GM13976 (cell line): ENCODE results near the gene TACC2.

ENCODE experiments used
- DNase-seq: peaks from one replicate; pipeline ENCODE4 v3.0.0; 2012; ENCODE audit warnings: low spot score
- in situ Hi-C: fragments of 300-500 bp; cut with MboI; formaldehyde crosslinking; loops from one replicate; pipeline ENCODE4 v1.12.0; 2022; ENCODE audit warnings: low sequenced_read_pairs, mixed read lengths, inconsistent platforms; ENCODE audit not compliant: unreplicated experiment
- TF ChIP-seq, protein P1 (sequence below): IDR thresholded peaks from 2 replicates; pipeline ENCODE4 v1.5.1; 2012; ENCODE audit warnings: borderline replicate concordance, mild to moderate bottlenecking; ENCODE audit not compliant: insufficient read depth; ENCODE audit errors: extremely low read depth, missing control alignments, control extremely low read depth

The TACC2 gene

DNA sequence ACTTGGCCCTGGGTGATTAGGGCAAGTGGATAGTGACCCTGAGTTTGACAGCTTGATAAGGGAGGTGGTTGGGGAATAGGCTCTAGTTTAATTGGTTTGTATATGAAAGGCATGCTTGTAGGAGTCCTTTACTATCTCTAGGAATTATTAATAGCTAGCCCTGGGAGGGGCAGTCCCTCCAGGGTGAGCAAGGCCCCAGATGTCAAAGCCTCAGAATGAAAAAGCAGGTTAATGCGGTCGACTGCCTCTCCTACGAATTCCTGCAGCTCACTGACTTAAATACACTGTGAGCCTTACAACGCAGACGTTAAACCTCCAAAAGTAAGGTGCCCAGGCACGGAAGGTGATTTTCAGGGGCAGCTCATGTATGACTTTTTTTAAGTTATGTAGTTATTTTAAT, 276.9 kb downstream of the TACC2 start:
- in situ Hi-C loops: no loop called here
- TF ChIP-seq, protein P1, sequence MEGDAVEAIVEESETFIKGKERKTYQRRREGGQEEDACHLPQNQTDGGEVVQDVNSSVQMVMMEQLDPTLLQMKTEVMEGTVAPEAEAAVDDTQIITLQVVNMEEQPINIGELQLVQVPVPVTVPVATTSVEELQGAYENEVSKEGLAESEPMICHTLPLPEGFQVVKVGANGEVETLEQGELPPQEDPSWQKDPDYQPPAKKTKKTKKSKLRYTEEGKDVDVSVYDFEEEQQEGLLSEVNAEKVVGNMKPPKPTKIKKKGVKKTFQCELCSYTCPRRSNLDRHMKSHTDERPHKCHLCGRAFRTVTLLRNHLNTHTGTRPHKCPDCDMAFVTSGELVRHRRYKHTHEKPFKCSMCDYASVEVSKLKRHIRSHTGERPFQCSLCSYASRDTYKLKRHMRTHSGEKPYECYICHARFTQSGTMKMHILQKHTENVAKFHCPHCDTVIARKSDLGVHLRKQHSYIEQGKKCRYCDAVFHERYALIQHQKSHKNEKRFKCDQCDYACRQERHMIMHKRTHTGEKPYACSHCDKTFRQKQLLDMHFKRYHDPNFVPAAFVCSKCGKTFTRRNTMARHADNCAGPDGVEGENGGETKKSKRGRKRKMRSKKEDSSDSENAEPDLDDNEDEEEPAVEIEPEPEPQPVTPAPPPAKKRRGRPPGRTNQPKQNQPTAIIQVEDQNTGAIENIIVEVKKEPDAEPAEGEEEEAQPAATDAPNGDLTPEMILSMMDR: no peak
- no peak for DNase-seq

GRCh38 chr10:122267849-122268737, 279.1 kb downstream of the TACC2 start:
- peak; percentile 85 for DNase-seq
- in situ Hi-C loops: no loop called here
- TF ChIP-seq, protein P1: peak; percentile 85

GRCh38 chr10:122269059-122269687, 280.2 kb downstream of the TACC2 start:
- DNase-seq: no peak
- TF ChIP-seq, protein P1: no peak
- in situ Hi-C loops: no loop called here

GRCh38 chr10:122271076-122271475, 282.1 kb downstream of the TACC2 start, which contains the start of gene BTBD16:
BTBD16 (plus strand) TSS chr10:122271296; CDS start chr10:122275082, 3,786 bp downstream.
- TF ChIP-seq, protein P1: no peak
- in situ Hi-C loops: no loop called here
- DNase-seq: no peak

GRCh38 chr10:122273966-122274545, 285.1 kb downstream of the TACC2 start:
- no peak for DNase-seq
- TF ChIP-seq, protein P1: no peak
- in situ Hi-C loops: no loop called here

DNA sequence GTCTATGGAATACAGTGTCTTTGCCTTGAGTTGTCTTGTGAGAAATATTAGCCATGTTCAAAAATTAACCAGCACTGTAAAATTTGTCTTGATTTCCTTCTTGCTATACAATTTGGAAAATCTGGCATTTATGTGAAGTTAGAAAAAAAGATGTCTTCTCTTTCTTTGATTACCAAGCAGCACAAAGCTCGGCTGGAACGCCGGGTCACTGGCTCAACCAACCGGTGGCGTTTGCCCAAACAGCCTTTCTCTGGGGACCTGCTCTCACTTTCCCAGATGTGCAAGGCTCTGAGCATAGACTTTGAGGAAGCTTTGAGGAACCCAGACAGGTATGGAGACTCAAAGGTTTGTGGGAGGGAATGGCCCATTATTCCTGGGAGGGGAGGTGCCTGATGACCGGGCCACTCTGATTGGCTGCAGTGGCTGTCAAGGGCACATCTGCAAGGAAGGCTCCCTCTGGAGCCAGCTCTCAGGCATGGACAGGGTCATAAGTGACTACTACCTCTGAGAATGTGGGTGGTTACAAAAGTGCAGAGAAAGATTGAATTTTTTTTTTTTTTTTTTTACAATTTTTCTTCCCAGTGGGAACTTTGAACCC, 287.7 kb downstream of the TACC2 start:
- no peak for DNase-seq
- in situ Hi-C loops: loop anchor here (25.0 kb wide), 1 partner anchor 286 kb away; the partner anchor contains the start of gene DMBT1
- TF ChIP-seq, protein P1: no peak
